GM19035 (cell line): Measurements from ENCODE around the gene VILL.

Experiments used
- ATAC-seq: cut with Tn5 transposase; IDR thresholded peaks from one replicate; pipeline ENCODE4 v1.9.1; 2021; ENCODE audit not compliant: unreplicated experiment

The VILL gene

GRCh38 chr3:37990527-37990926 lies at the start of gene VILL:
VILL (plus strand) TSS chr3:37990786; CDS start chr3:37993673, 2,887 bp downstream.
- ATAC-seq: no peak

GRCh38 chr3:37941608-37942508 lies 48.7 kb upstream of the VILL start:
- no peak for ATAC-seq

GRCh38 chr3:37942646-37943045 lies 47.9 kb upstream of the VILL start:
- no peak for ATAC-seq

- no peak for ATAC-seq
Observed at GRCh38 chr3:37943126-37943525, 47.5 kb upstream of the VILL start.

- no peak for ATAC-seq
Observed at GRCh38 chr3:37943631-37944314, 46.8 kb upstream of the VILL start.

- ATAC-seq: no peak
Observed at GRCh38 chr3:37944391-37944842, 46.2 kb upstream of the VILL start.

GRCh38 chr3:37945156-37945806 lies 45.3 kb upstream of the VILL start:
- ATAC-seq: no peak

- no peak for ATAC-seq
Observed at GRCh38 chr3:37945807-37946530, 44.6 kb upstream of the VILL start.

- ATAC-seq: no peak
Observed at GRCh38 chr3:37946531-37946889, 44.1 kb upstream of the VILL start.

GRCh38 chr3:37949866-37950265 lies 40.7 kb upstream of the VILL start:
- ATAC-seq: no peak

GRCh38 chr3:37952564-37952963 lies 38.0 kb upstream of the VILL start:
- ATAC-seq: no peak

GRCh38 chr3:37953226-37953625 lies 37.4 kb upstream of the VILL start:
- ATAC-seq: no peak

GRCh38 chr3:37953707-37954394 lies 36.7 kb upstream of the VILL start:
- ATAC-seq: no peak

- no peak for ATAC-seq
Observed at GRCh38 chr3:37954881-37955280, 35.7 kb upstream of the VILL start.

GRCh38 chr3:37955918-37956707 lies 34.5 kb upstream of the VILL start:
- no peak for ATAC-seq

- no peak for ATAC-seq
Observed at GRCh38 chr3:37956723-37957538, 33.7 kb upstream of the VILL start.

- ATAC-seq: no peak
Observed at GRCh38 chr3:37957539-37957936, 33.0 kb upstream of the VILL start.

- no peak for ATAC-seq
Observed at GRCh38 chr3:37961622-37962431, 28.8 kb upstream of the VILL start.
